ENCODE measurements around the gene AP4E1.

DNA sequence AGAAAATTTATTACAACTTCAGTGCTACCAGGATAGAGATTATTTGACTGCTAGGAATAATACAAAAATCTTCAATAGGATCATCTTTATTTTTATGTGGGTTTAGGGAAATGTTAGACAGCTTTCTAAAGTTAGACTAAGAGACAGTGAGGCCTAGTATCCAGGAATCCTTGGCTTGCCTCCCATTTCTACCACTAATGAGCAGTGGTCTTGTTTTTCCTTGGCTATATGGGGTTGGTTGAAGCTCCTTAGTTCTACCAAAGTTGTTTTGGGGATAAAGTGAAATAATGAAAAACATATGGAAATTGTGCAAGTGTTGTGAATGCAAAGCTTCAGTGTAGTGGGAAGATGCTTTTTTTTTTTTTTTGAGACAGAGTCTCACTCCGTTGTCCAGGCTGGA, 16.8 kb downstream of the AP4E1 start:
- TF ChIP-seq, protein P1, sequence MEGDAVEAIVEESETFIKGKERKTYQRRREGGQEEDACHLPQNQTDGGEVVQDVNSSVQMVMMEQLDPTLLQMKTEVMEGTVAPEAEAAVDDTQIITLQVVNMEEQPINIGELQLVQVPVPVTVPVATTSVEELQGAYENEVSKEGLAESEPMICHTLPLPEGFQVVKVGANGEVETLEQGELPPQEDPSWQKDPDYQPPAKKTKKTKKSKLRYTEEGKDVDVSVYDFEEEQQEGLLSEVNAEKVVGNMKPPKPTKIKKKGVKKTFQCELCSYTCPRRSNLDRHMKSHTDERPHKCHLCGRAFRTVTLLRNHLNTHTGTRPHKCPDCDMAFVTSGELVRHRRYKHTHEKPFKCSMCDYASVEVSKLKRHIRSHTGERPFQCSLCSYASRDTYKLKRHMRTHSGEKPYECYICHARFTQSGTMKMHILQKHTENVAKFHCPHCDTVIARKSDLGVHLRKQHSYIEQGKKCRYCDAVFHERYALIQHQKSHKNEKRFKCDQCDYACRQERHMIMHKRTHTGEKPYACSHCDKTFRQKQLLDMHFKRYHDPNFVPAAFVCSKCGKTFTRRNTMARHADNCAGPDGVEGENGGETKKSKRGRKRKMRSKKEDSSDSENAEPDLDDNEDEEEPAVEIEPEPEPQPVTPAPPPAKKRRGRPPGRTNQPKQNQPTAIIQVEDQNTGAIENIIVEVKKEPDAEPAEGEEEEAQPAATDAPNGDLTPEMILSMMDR (IDR thresholded peaks at IDR 0.05; ENCODE audit: low read length): no peak
- TF ChIP-seq EZH2phosphoT487 (IDR thresholded peaks at IDR 0.05; ENCODE audit: low read length) (no peak), EZH2 (optimal IDR thresholded peaks at IDR 0.05; ENCODE audit: low read depth, low read length) (no peak)

All from MM.1S (cell line).